ENCODE data around the gene NLRP10.

Gene NLRP10

DNA sequence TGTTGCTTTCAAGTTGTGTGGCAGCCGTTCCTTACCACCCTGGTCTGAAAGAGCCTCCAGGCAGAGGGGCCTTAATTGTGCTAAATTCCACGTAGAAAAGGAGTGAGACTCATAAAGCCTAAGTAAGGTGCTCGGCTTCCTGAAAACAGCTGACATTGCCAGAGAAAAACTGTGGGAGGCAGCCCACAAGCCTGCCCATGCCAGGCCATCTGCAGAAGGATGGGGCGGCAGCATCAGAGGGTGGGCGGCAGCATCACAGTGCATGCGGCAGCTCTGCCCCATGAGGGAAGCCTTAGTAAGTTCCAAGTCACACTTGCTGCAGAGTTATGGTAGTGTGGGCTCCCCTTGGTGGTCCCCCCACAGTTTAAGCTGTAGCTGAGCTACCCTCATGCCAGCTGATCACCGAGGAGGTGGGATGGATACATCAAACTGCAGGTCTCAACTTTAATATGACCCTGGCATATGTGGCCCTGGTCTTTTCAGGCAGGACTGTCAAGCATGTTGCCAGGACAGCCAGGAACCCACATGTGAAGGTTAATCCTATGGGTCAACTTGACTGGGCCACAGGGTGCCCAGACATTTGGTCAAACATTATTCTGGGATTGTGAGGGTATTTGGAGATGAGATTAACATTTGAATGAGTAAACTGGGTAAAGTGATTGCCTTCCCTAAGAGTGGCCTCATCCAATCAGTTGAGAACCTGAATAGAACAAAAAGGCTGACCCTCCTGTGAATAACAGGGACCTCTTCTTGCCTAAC, 18.8 kb upstream of the NLRP10 start:
- no peak overlapping the region for H3K4me2 ChIP-seq (ENCODE audit: low read depth, low read length)
- H3K9me3 ChIP-seq (replicated peaks; ENCODE audit: insufficient read depth, low read length) = no peaks in the 10 kb centered on the region
- peaks cover 12% of the 10 kb centered on the region for H3K4me1 ChIP-seq (ENCODE audit: low read length)
- no peak overlapping the region for H2AFZ ChIP-seq (ENCODE audit: low read length)
- no peak for DNase-seq
- H3K36me3 ChIP-seq (replicated peaks; ENCODE audit: insufficient read depth, low read length) = no peaks in the 10 kb centered on the region
- no peak overlapping the region for H3K9ac ChIP-seq (ENCODE audit: low read length)
- TF ChIP-seq EZH2 (optimal IDR thresholded peaks at IDR 0.05; ENCODE audit: low read depth, low read length) (no peak), EZH2phosphoT487 (IDR thresholded peaks at IDR 0.05; ENCODE audit: low read length) (no peak)
- TF ChIP-seq, protein P1, sequence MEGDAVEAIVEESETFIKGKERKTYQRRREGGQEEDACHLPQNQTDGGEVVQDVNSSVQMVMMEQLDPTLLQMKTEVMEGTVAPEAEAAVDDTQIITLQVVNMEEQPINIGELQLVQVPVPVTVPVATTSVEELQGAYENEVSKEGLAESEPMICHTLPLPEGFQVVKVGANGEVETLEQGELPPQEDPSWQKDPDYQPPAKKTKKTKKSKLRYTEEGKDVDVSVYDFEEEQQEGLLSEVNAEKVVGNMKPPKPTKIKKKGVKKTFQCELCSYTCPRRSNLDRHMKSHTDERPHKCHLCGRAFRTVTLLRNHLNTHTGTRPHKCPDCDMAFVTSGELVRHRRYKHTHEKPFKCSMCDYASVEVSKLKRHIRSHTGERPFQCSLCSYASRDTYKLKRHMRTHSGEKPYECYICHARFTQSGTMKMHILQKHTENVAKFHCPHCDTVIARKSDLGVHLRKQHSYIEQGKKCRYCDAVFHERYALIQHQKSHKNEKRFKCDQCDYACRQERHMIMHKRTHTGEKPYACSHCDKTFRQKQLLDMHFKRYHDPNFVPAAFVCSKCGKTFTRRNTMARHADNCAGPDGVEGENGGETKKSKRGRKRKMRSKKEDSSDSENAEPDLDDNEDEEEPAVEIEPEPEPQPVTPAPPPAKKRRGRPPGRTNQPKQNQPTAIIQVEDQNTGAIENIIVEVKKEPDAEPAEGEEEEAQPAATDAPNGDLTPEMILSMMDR (IDR thresholded peaks at IDR 0.05; ENCODE audit: low read length) = no peak
- no peak overlapping the region for H3K27ac ChIP-seq (ENCODE audit: low read length)
- H3K4me3 ChIP-seq (ENCODE audit: low read length) = no peak overlapping the region
- H3K79me2 ChIP-seq (ENCODE audit: low read length) = peaks cover 19% of the 10 kb centered on the region
- no peaks in the 10 kb centered on the region for H3K9me2 ChIP-seq (replicated peaks; ENCODE audit: insufficient read depth, low read length)
- H3F3A ChIP-seq (ENCODE audit: insufficient read depth, low read length) = no peaks in the 10 kb centered on the region
- no peaks in the 10 kb centered on the region for H4K20me1 ChIP-seq (ENCODE audit: insufficient read depth, low read length)
- no peaks in the 10 kb centered on the region for H3K27me3 ChIP-seq (replicated peaks; ENCODE audit: insufficient read depth, low read length)

GRCh38 chr11:7982582-7983119, 17.4 kb upstream of the NLRP10 start:
- peaks cover 5% of the 10 kb centered on the region for H3K79me2 ChIP-seq (ENCODE audit: low read length)
- no peaks in the 10 kb centered on the region for H3K36me3 ChIP-seq (replicated peaks; ENCODE audit: insufficient read depth, low read length)
- no peaks in the 10 kb centered on the region for H3F3A ChIP-seq (ENCODE audit: insufficient read depth, low read length)
- H3K4me3 ChIP-seq (ENCODE audit: low read length) = no peak overlapping the region
- no peaks in the 10 kb centered on the region for H3K9me3 ChIP-seq (replicated peaks; ENCODE audit: insufficient read depth, low read length)
- TF ChIP-seq EZH2 (optimal IDR thresholded peaks at IDR 0.05; ENCODE audit: low read depth, low read length) (no peak), EZH2phosphoT487 (IDR thresholded peaks at IDR 0.05; ENCODE audit: low read length) (no peak)
- TF ChIP-seq, protein P1 (IDR thresholded peaks at IDR 0.05; ENCODE audit: low read length) = no peak
- DNase-seq = no peak
- H3K9me2 ChIP-seq (replicated peaks; ENCODE audit: insufficient read depth, low read length) = no peaks in the 10 kb centered on the region
- no peak overlapping the region for H3K4me2 ChIP-seq (ENCODE audit: low read depth, low read length)
- H4K20me1 ChIP-seq (ENCODE audit: insufficient read depth, low read length) = no peaks in the 10 kb centered on the region
- H3K4me1 ChIP-seq (ENCODE audit: low read length) = no peaks in the 10 kb centered on the region
- no peak overlapping the region for H3K27ac ChIP-seq (ENCODE audit: low read length)
- no peak overlapping the region for H3K9ac ChIP-seq (ENCODE audit: low read length)
- no peaks in the 10 kb centered on the region for H3K27me3 ChIP-seq (replicated peaks; ENCODE audit: insufficient read depth, low read length)
- no peak overlapping the region for H2AFZ ChIP-seq (ENCODE audit: low read length)

- TF ChIP-seq EZH2 (optimal IDR thresholded peaks at IDR 0.05; ENCODE audit: low read depth, low read length) = no peak
- TF ChIP-seq, protein P1 (IDR thresholded peaks at IDR 0.05; ENCODE audit: low read length) = no peak
- no peak for TF ChIP-seq EZH2phosphoT487 (IDR thresholded peaks at IDR 0.05; ENCODE audit: low read length)
- Histone ChIP-seq H3K27ac (ENCODE audit: low read length) (no peak overlapping the region), H3K9ac (ENCODE audit: low read length) (no peak overlapping the region), H3F3A (ENCODE audit: insufficient read depth, low read length) (no peaks in the 10 kb centered on the region), H3K27me3 (replicated peaks; ENCODE audit: insufficient read depth, low read length) (no peaks in the 10 kb centered on the region), H3K36me3 (replicated peaks; ENCODE audit: insufficient read depth, low read length) (no peaks in the 10 kb centered on the region), H3K79me2 (ENCODE audit: low read length) (no peaks in the 10 kb centered on the region), H4K20me1 (ENCODE audit: insufficient read depth, low read length) (no peaks in the 10 kb centered on the region), H3K4me3 (ENCODE audit: low read length) (no peak overlapping the region), H3K4me2 (ENCODE audit: low read depth, low read length) (no peak overlapping the region), H2AFZ (ENCODE audit: low read length) (no peak overlapping the region), H3K4me1 (ENCODE audit: low read length) (no peaks in the 10 kb centered on the region), H3K9me3 (replicated peaks; ENCODE audit: insufficient read depth, low read length) (no peaks in the 10 kb centered on the region), H3K9me2 (replicated peaks; ENCODE audit: insufficient read depth, low read length) (no peaks in the 10 kb centered on the region)
- DNase-seq = no peak
Observed at GRCh38 chr11:7981619-7982157, 16.4 kb upstream of the NLRP10 start.

Measured in MM.1S (cell line).